Measurements from ENCODE around the gene FNDC7. TPM values are rescaled to one million over a fixed set of nuclear protein-coding genes. Genes with fewer than 3 reads are reported as not detected.

The FNDC7 gene
- total and polyA plus RNA-seq, 2 donors: not detected

DNA sequence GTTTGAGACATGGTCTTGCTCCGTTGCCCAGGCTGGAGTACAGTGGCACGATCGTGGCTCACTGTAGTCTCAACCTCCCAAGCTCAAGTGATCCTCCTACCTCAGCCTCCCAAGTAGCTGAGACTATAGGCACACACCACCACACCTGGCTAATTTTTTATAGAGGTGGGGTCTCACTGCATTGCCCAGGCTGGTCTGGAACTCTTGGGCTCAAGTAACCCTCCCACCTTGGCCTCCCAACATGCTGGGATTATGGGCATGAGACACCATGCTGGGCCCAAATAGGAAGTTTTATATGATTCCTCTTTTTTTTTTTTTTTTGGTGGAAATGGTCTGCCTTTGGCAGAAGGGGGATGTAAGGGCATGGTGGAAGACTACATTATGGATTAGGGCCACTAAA, 6.1 kb upstream of the FNDC7 start:
- 92% methylated on average over 3 of the region's 3 CpGs for WGBS
- Histone ChIP-seq H3K27ac (ENCODE audit: low read depth) (no peak overlapping the region), H3K4me1 (ENCODE audit: insufficient read depth) (no peaks in the 10 kb centered on the region), H3K4me3 (ENCODE audit: low read depth, low read length) (no peak overlapping the region), H3K36me3 (ENCODE audit: insufficient read depth) (peaks cover 2% of the 10 kb centered on the region)
- DNase-seq (ENCODE audit: extremely low spot score): no peak

GRCh38 chr1:108708691-108709660, 3.7 kb upstream of the FNDC7 start:
- 68% methylated on average over 7 of the region's 7 CpGs for WGBS
- no peaks in the 10 kb centered on the region for H3K4me1 ChIP-seq (ENCODE audit: insufficient read depth)
- H3K27ac ChIP-seq (ENCODE audit: low read depth): no peak overlapping the region
- no peak for DNase-seq (ENCODE audit: extremely low spot score)
- no peak overlapping the region for H3K4me3 ChIP-seq (ENCODE audit: low read depth, low read length)
- peaks cover 2% of the 10 kb centered on the region for H3K36me3 ChIP-seq (ENCODE audit: insufficient read depth)

- Histone ChIP-seq H3K4me3 (ENCODE audit: low read depth, low read length) (no peak overlapping the region), H3K27ac (ENCODE audit: low read depth) (no peak overlapping the region), H3K4me1 (ENCODE audit: insufficient read depth) (no peaks in the 10 kb centered on the region), H3K36me3 (ENCODE audit: insufficient read depth) (no peaks in the 10 kb centered on the region)
- DNase-seq (ENCODE audit: extremely low spot score): no peak
- 83% methylated on average over 5 of the region's 5 CpGs for WGBS
Measured at GRCh38 chr1:108715932-108716331, 3.2 kb downstream of the FNDC7 start.

DNA sequence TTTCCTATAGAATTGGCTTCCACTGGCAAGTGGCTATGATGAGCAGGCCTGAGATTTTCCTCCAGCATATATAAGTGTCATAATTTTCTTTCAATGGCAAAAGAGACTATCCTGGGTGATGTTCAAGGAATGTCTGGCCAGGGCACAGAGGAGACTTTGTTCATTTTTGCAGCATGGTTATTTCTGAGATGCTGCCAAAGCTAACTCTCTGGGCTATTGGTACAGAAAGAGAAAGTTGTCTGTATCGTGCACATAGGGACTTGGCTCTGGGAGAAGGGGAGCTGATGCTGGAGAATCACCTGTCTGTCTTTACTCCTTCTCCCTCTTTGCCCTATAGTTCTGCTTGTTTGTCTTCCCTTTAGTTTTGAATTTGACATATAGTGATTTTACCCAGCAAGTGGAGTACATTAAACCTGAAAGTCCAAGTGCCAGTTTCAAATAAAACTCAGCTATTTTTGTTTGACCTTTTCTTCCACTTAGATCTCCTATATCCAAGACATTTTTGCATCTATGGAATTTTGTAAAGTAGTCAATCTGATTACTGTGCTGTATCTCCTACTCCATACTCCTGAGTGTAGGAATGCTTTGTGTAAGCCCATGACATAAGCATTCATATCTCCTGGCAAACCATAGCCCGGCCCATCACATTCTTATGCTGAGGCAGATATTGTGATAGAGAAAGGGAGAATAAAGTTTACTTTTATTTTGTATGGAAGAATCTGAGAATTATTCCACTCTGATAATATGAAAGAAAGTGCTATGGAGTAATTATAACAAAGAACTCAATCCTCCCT, 3.9 kb downstream of the FNDC7 start:
- Histone ChIP-seq H3K27ac (ENCODE audit: low read depth) (no peak overlapping the region), H3K4me3 (ENCODE audit: low read depth, low read length) (no peak overlapping the region), H3K36me3 (ENCODE audit: insufficient read depth) (no peaks in the 10 kb centered on the region), H3K4me1 (ENCODE audit: insufficient read depth) (no peaks in the 10 kb centered on the region)
- DNase-seq (ENCODE audit: extremely low spot score): no peak
- 51% methylated on average over 2 of the region's 2 CpGs for WGBS

GRCh38 chr1:108717774-108718316, 5.1 kb downstream of the FNDC7 start:
- 90% methylated on average over 9 of the region's 9 CpGs for WGBS

DNA sequence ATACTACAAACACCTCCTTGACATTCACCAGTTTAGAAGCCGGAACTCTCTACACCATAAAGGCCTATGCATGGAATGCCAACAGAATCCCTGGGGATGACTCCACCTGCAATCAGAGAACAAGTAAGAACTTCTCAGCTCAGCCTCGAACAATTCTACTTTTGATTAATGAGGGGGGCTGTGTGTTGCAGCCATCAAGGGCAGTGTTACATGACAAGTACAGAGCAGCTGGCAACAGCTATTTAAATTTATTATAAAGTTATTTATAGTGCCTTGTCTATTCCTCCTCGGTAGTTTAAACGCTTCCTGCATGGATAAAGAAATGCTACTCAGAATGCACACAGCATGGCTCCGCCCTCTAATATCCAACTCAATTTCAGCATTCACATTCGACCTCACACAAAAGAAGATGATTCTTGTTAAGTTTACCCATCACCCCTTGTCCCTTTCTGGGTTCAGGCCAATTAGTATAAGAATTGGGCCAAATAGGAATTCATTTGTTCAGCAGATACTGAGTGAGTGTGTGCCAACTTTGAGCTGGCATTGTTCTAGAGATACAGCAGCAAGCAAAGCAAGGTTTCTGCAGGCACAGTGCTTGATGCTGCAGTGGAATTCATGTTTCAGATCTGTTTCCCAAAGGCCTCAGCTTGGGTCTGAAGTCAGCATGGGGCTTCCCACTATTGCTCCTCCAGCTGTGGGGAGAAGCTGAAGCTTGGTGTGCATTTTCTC, 6.4 kb downstream of the FNDC7 start:
- no peak for DNase-seq (ENCODE audit: extremely low spot score)
- no peak overlapping the region for H3K27ac ChIP-seq (ENCODE audit: low read depth)
- H3K36me3 ChIP-seq (ENCODE audit: insufficient read depth): no peaks in the 10 kb centered on the region
- no peaks in the 10 kb centered on the region for H3K4me1 ChIP-seq (ENCODE audit: insufficient read depth)
- 49% methylated on average over 6 of the region's 6 CpGs for WGBS
- no peak overlapping the region for H3K4me3 ChIP-seq (ENCODE audit: low read depth, low read length)

More at GRCh38 chr1:108717774-108718316, 5.1 kb downstream of the FNDC7 start:
- no peak overlapping the region for H3K27ac ChIP-seq (ENCODE audit: low read depth)
- no peak overlapping the region for H3K4me3 ChIP-seq (ENCODE audit: low read depth, low read length)
- no peaks in the 10 kb centered on the region for H3K4me1 ChIP-seq (ENCODE audit: insufficient read depth)
- H3K36me3 ChIP-seq (ENCODE audit: insufficient read depth): no peaks in the 10 kb centered on the region
- DNase-seq (ENCODE audit: extremely low spot score): no peak

GRCh38 chr1:108719656-108720435, 7.1 kb downstream of the FNDC7 start:
- no peaks in the 10 kb centered on the region for H3K36me3 ChIP-seq (ENCODE audit: insufficient read depth)
- WGBS: 78% methylated on average over 8 of the region's 8 CpGs
- no peak overlapping the region for H3K27ac ChIP-seq (ENCODE audit: low read depth)
- H3K4me3 ChIP-seq (ENCODE audit: low read depth, low read length): no peak overlapping the region
- no peaks in the 10 kb centered on the region for H3K4me1 ChIP-seq (ENCODE audit: insufficient read depth)
- no peak for DNase-seq (ENCODE audit: extremely low spot score)

- Histone ChIP-seq H3K4me3 (ENCODE audit: low read depth, low read length) (no peak overlapping the region), H3K4me1 (ENCODE audit: insufficient read depth) (no peaks in the 10 kb centered on the region), H3K36me3 (ENCODE audit: insufficient read depth) (no peaks in the 10 kb centered on the region), H3K27ac (ENCODE audit: low read depth) (no peak overlapping the region)
- 66% methylated on average over 6 of the region's 6 CpGs for whole genome bisulfite sequencing
- DNase-seq (ENCODE audit: extremely low spot score): no peak
Measured at GRCh38 chr1:108722292-108722691, 9.6 kb downstream of the FNDC7 start.

DNA sequence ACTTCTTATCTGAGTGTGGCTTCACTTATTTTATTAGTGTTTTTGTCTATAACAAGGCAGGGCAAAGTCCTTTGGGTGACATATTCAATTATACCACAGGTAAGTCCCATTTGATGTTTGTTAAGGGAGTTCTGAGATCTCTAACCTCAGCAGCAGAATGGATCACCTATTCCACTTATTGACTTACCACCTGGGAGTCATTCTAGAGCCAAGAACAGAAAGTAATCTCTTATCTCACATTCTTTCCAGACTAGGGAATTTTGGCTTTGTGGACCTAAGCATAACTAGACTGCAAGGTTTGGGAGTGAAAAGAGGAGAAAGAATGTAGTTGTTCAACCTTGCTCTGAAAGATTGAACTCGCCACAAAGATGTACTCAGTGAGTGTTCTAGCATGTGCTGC, 13.2 kb downstream of the FNDC7 start:
- 77% methylated on average over 1 of the region's 1 CpG for WGBS
- H3K36me3 ChIP-seq (ENCODE audit: insufficient read depth): no peaks in the 10 kb centered on the region
- no peak overlapping the region for H3K27ac ChIP-seq (ENCODE audit: low read depth)
- no peak for DNase-seq (ENCODE audit: extremely low spot score)
- H3K4me1 ChIP-seq (ENCODE audit: insufficient read depth): no peaks in the 10 kb centered on the region
- no peak overlapping the region for H3K4me3 ChIP-seq (ENCODE audit: low read depth, low read length)

- Histone ChIP-seq H3K27ac (ENCODE audit: low read depth) (no peak overlapping the region), H3K36me3 (ENCODE audit: insufficient read depth) (no peaks in the 10 kb centered on the region), H3K4me1 (ENCODE audit: insufficient read depth) (no peaks in the 10 kb centered on the region), H3K4me3 (ENCODE audit: low read depth, low read length) (no peak overlapping the region)
- 85% methylated on average over 8 of the region's 8 CpGs for WGBS
- no peak for DNase-seq (ENCODE audit: extremely low spot score)
Measured at GRCh38 chr1:108728327-108728923, 15.7 kb downstream of the FNDC7 start.

GRCh38 chr1:108729481-108729880, 16.8 kb downstream of the FNDC7 start:
- no peak for DNase-seq (ENCODE audit: extremely low spot score)
- no peaks in the 10 kb centered on the region for H3K4me1 ChIP-seq (ENCODE audit: insufficient read depth)
- H3K27ac ChIP-seq (ENCODE audit: low read depth): no peak overlapping the region
- H3K36me3 ChIP-seq (ENCODE audit: insufficient read depth): no peaks in the 10 kb centered on the region
- H3K4me3 ChIP-seq (ENCODE audit: low read depth, low read length): no peak overlapping the region
- WGBS: 89% methylated on average over 4 of the region's 4 CpGs

DNA sequence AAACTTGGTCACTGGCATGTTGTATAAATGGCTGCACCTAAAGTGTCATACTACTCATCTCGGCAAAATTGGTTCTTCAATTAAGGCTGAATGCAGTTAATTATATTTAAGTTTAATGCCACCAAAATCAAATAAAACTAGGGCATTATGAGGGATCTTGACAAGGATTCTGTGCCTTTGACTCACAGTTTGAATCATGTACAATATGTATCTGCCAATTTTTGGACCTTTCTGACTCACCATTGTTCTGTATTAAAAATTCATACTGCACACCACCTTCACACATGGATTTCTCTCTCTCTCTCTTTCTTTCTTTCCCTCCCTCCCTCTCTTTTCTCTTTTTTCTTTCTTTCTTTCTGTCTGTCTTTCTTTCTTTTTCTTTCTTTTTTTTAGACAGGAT, 19.7 kb downstream of the FNDC7 start:
- no peaks in the 10 kb centered on the region for H3K4me1 ChIP-seq (ENCODE audit: insufficient read depth)
- no peaks in the 10 kb centered on the region for H3K36me3 ChIP-seq (ENCODE audit: insufficient read depth)
- WGBS: 94% methylated on average over 1 of the region's 1 CpG
- no peak overlapping the region for H3K27ac ChIP-seq (ENCODE audit: low read depth)
- no peak overlapping the region for H3K4me3 ChIP-seq (ENCODE audit: low read depth, low read length)
- no peak for DNase-seq (ENCODE audit: extremely low spot score)
